Right forelimb (tissue), 1 donor: Measurements from ENCODE around the gene RNF144A.

Source experiments
- DNase-seq: peaks from one replicate; pipeline ENCODE4 v3.0.0-alpha.2; 2018

The RNF144A gene

GRCh38 chr2:6909431-6910385 lies 7.5 kb upstream of the RNF144A start:
- DNase-seq = no peak

GRCh38 chr2:6911721-6912120 lies 5.5 kb upstream of the RNF144A start:
- DNase-seq = no peak

- no peak for DNase-seq
Measured at GRCh38 chr2:6913415-6914157, 3.6 kb upstream of the RNF144A start.

- no peak for DNase-seq
Measured at GRCh38 chr2:6914828-6915227, 2.4 kb upstream of the RNF144A start.

GRCh38 chr2:6915399-6915798 lies 1.8 kb upstream of the RNF144A start:
- DNase-seq = no peak

GRCh38 chr2:6916224-6916623 lies 988 bp upstream of the RNF144A start:
- no peak for DNase-seq

- DNase-seq = no peak
Measured at GRCh38 chr2:6916736-6917070, 509 bp upstream of the RNF144A start.

GRCh38 chr2:6917761-6918421 lies 679 bp downstream of the RNF144A start:
- no peak for DNase-seq

- no peak for DNase-seq
Measured at GRCh38 chr2:6919901-6920742, 2.9 kb downstream of the RNF144A start.

- no peak for DNase-seq
Measured at GRCh38 chr2:6920743-6921064, 3.5 kb downstream of the RNF144A start.

- DNase-seq = no peak
Measured at GRCh38 chr2:6921321-6921922, 4.2 kb downstream of the RNF144A start.

- no peak for DNase-seq
Measured at GRCh38 chr2:6922201-6922656, 5.0 kb downstream of the RNF144A start.

GRCh38 chr2:6923319-6923718 lies 6.1 kb downstream of the RNF144A start:
- no peak for DNase-seq

GRCh38 chr2:6924101-6924923 lies 7.1 kb downstream of the RNF144A start:
- DNase-seq = no peak

- DNase-seq = no peak
Measured at GRCh38 chr2:6924924-6925409, 7.8 kb downstream of the RNF144A start.

GRCh38 chr2:6926071-6926732 lies 9.0 kb downstream of the RNF144A start:
- no peak for DNase-seq

- no peak for DNase-seq
Measured at GRCh38 chr2:6927186-6927585, 10.0 kb downstream of the RNF144A start.

- no peak for DNase-seq
Measured at GRCh38 chr2:6927753-6928152, 10.5 kb downstream of the RNF144A start.

GRCh38 chr2:6928452-6928851 lies 11.2 kb downstream of the RNF144A start:
- no peak for DNase-seq

GRCh38 chr2:6929196-6929819 lies 12.1 kb downstream of the RNF144A start:
- DNase-seq = no peak
